CD4-positive, CD25-positive, alpha-beta regulatory T cell (primary cell): Measurements from ENCODE around the gene TM4SF5. TPM values are rescaled to one million over a fixed set of nuclear protein-coding genes. Genes with fewer than 3 reads are reported as not detected.

ENCODE experiments used
- ATAC-seq, 2 donors: fragments of 150-1000 bp; cut with Tn5 transposase; one replicate each; pipeline ENCODE4 v1.10.0; 2021; ENCODE audit warnings: low read depth in 2 of 2, moderate number of reproducible peaks in 2 of 2, moderate library complexity in 1 of 2
- DNase-seq, 3 donors: peaks; one replicate each; pipeline versions ENCODE4 v3.0.0 to v3.0.0-alpha.2; 2012 to 2022; ENCODE audit warnings: mixed read lengths in 1 of 3
- H3K27ac ChIP-seq: one replicate; pipeline ENCODE4 v1.7.0; 2013; ENCODE audit warnings: mild to moderate bottlenecking, low read length; ENCODE audit not compliant: insufficient read depth, poor library complexity, severe bottlenecking
- H3K27me3 ChIP-seq: one replicate; pipeline ENCODE4 v1.7.0; 2013; ENCODE audit warnings: low read length; ENCODE audit not compliant: control insufficient read depth, insufficient read depth
- H3K36me3 ChIP-seq: one replicate; pipeline ENCODE4 v1.7.0; 2013; ENCODE audit warnings: mild to moderate bottlenecking, low read length, moderate library complexity; ENCODE audit not compliant: control insufficient read depth, insufficient read depth
- H3K4me1 ChIP-seq: 2 replicates; pipeline ENCODE4 v1.7.0; 2013; ENCODE audit warnings: mild to moderate bottlenecking, low read length; ENCODE audit not compliant: insufficient read depth, control insufficient read depth, poor library complexity, severe bottlenecking
- H3K4me3 ChIP-seq: one replicate; pipeline ENCODE4 v1.7.0; 2013; ENCODE audit warnings: low read depth, mild to moderate bottlenecking, low read length, moderate library complexity
- H3K9me3 ChIP-seq, 2 experiments: 1 replicate in 1 of 2; 2 replicates in 1 of 2; pipeline ENCODE4 v1.7.0; 2013; ENCODE audit warnings: low read length in 2 of 2, mild to moderate bottlenecking in 1 of 2, moderate library complexity in 1 of 2; ENCODE audit not compliant: control insufficient read depth in 2 of 2
- H3K27ac Mint-ChIP-seq, 3 donors: one replicate each; pipeline ENCODE4 v1.8.0; 2020 to 2022; ENCODE audit warnings: mild to moderate bottlenecking in 3 of 3, mixed read lengths in 3 of 3, moderate library complexity in 2 of 3
- H3K27me3 Mint-ChIP-seq: one replicate; pipeline ENCODE4 v1.8.0; 2022; ENCODE audit warnings: mild to moderate bottlenecking, mixed read lengths
- H3K36me3 Mint-ChIP-seq: one replicate; pipeline ENCODE4 v1.8.0; 2020; ENCODE audit warnings: mixed read lengths
- H3K4me1 Mint-ChIP-seq, 4 donors: one replicate each; pipeline ENCODE4 v1.8.0; 2020 to 2022; ENCODE audit warnings: mixed read lengths in 4 of 4, mild to moderate bottlenecking in 1 of 4
- H3K4me3 Mint-ChIP-seq, 4 donors: one replicate each; pipeline ENCODE4 v1.8.0; 2020 to 2022; ENCODE audit warnings: mild to moderate bottlenecking in 4 of 4, mixed read lengths in 4 of 4, moderate library complexity in 3 of 4
- H3K9me3 Mint-ChIP-seq, 7 donors: one replicate each; pipeline ENCODE4 v1.8.0; 2020 to 2022; ENCODE audit warnings: mixed read lengths in 7 of 7, mild to moderate bottlenecking in 3 of 7, moderate library complexity in 2 of 7
- polyA plus RNA-seq, 4 donors: library from polyadenylated mRNA; unstranded; fragments of 300-500 nt; fragmentation: Illumina TruSeq; gene quantifications; one replicate each; pipeline ENCODE4 v1.2.3, GENCODE V29; 2021
- total RNA-seq: library from RNA; stranded (reverse); gene quantifications from one replicate; pipeline ENCODE4 v1.2.3, GENCODE V29; 2022

The TM4SF5 gene
- total and polyA plus RNA-seq, 5 donors from 2014 or later: not detected

- Histone ChIP-seq H3K9me3 (no peaks in the 10 kb centered on the region), H3K27ac (no peak overlapping the region), H3K4me3 (no peak overlapping the region), H3K4me1 (peaks cover 10% of the 10 kb centered on the region), H3K36me3 (peaks cover 16% of the 10 kb centered on the region), H3K27me3 (no peaks in the 10 kb centered on the region)
- DNase-seq: no peak
- peak overlapping the region in 1 of 3 donors; percentile 17 for H3K27ac Mint-ChIP-seq
- no peaks in the 10 kb centered on the region for H3K9me3 Mint-ChIP-seq
- ATAC-seq: no peak
- peak overlapping the region in 3 of 4 donors; percentile 1 to 66 (median 49) for H3K4me3 Mint-ChIP-seq
- peaks cover 5 to 15% (median 11%) of the 10 kb centered on the region in 4 donors for H3K4me1 Mint-ChIP-seq
- H3K27me3 Mint-ChIP-seq: no peaks in the 10 kb centered on the region
- peaks cover 8% of the 10 kb centered on the region for H3K36me3 Mint-ChIP-seq
These were observed 28.9 kb downstream of the TM4SF5 start for GRCh38 chr17:4800462-4801196.

- no peak for ATAC-seq
- no peak for DNase-seq
- Mint-ChIP-seq H3K4me1 (peaks cover 6 to 9% (median 6%) of the 10 kb centered on the region in 4 donors), H3K27me3 (no peaks in the 10 kb centered on the region), H3K9me3 (no peaks in the 10 kb centered on the region), H3K27ac (no peak within 1 kb of the TSS), H3K4me3 (peak within 1 kb of the TSS in 2 of 4 donors; percentile 32 to 51), H3K36me3 (peaks cover 5% of the 10 kb centered on the region)
- H3K4me3 ChIP-seq: no peak within 1 kb of the TSS
- H3K36me3 ChIP-seq: peaks cover 16% of the 10 kb centered on the region
- no peaks in the 10 kb centered on the region for H3K9me3 ChIP-seq
- H3K27ac ChIP-seq: no peak within 1 kb of the TSS
- no peaks in the 10 kb centered on the region for H3K27me3 ChIP-seq
- peaks cover 6% of the 10 kb centered on the region for H3K4me1 ChIP-seq
These were observed 30.5 kb downstream of the TM4SF5 start, which contains the start of gene C17orf114 for GRCh38 chr17:4802228-4802627. TSS of gene C17orf114 (minus strand) at chr17:4802328.

GRCh38 chr17:4806456-4806776, 34.7 kb downstream of the TM4SF5 start:
- peaks cover 6 to 22% (median 15%) of the 10 kb centered on the region in 4 donors for H3K4me1 Mint-ChIP-seq
- Histone ChIP-seq H3K27ac (no peak overlapping the region), H3K27me3 (no peaks in the 10 kb centered on the region), H3K9me3 (no peaks in the 10 kb centered on the region), H3K4me1 (peaks cover 14% of the 10 kb centered on the region), H3K4me3 (peak overlapping the region; percentile 74), H3K36me3 (peaks cover 4% of the 10 kb centered on the region)
- peak overlapping the region; percentile 84 to 90 (median 86) for H3K4me3 Mint-ChIP-seq
- H3K9me3 Mint-ChIP-seq: no peaks in the 10 kb centered on the region
- H3K27me3 Mint-ChIP-seq: no peaks in the 10 kb centered on the region
- H3K36me3 Mint-ChIP-seq: peaks cover 8% of the 10 kb centered on the region
- DNase-seq (peak in 2 of 3 donors; percentile 18 to 25), ATAC-seq (no peak)
- H3K27ac Mint-ChIP-seq: peak overlapping the region in 1 of 3 donors; percentile 29

- Histone ChIP-seq H3K27ac (peak within 1 kb of the TSS; percentile 72), H3K27me3 (no peaks in the 10 kb centered on the region), H3K9me3 (no peaks in the 10 kb centered on the region), H3K36me3 (peaks cover 4% of the 10 kb centered on the region), H3K4me3 (peak within 1 kb of the TSS; percentile 74), H3K4me1 (peaks cover 14% of the 10 kb centered on the region)
- Mint-ChIP-seq H3K9me3 (no peaks in the 10 kb centered on the region), H3K4me3 (peak within 1 kb of the TSS; percentile 84 to 90 (median 86)), H3K36me3 (peaks cover 8% of the 10 kb centered on the region), H3K27me3 (no peaks in the 10 kb centered on the region), H3K4me1 (peaks cover 6 to 22% (median 15%) of the 10 kb centered on the region in 4 donors), H3K27ac (peak within 1 kb of the TSS in 2 of 3 donors; percentile 4 to 29)
- DNase-seq: peak; percentile 83 to 87 (median 85)
- peak; percentile 97 to 99 for ATAC-seq
These were observed 35.3 kb downstream of the TM4SF5 start, which contains the start of gene PLD2 for GRCh38 chr17:4806777-4807604. TSS of gene PLD2 (plus strand) at chr17:4807152. CDS start at chr17:4807773, 621 bp downstream.

- DNase-seq: no peak
- peak overlapping the region; percentile 72 for H3K27ac ChIP-seq
- H3K4me3 Mint-ChIP-seq: peak overlapping the region; percentile 77 to 83 (median 80)
- H3K27me3 ChIP-seq: no peaks in the 10 kb centered on the region
- H3K9me3 Mint-ChIP-seq: no peaks in the 10 kb centered on the region
- no peak overlapping the region for H3K4me3 ChIP-seq
- no peaks in the 10 kb centered on the region for H3K9me3 ChIP-seq
- peaks cover 4% of the 10 kb centered on the region for H3K36me3 ChIP-seq
- H3K4me1 Mint-ChIP-seq: peaks cover 6 to 22% (median 15%) of the 10 kb centered on the region in 4 donors
- H3K27ac Mint-ChIP-seq: peak overlapping the region in 1 of 3 donors; percentile 4
- peaks cover 14% of the 10 kb centered on the region for H3K4me1 ChIP-seq
- no peaks in the 10 kb centered on the region for H3K27me3 Mint-ChIP-seq
- no peak for ATAC-seq
- H3K36me3 Mint-ChIP-seq: peaks cover 8% of the 10 kb centered on the region
These were observed 36.1 kb downstream of the TM4SF5 start for GRCh38 chr17:4807605-4808377.

- Mint-ChIP-seq H3K27me3 (no peaks in the 10 kb centered on the region), H3K27ac (peak overlapping the region in 1 of 3 donors; percentile 42), H3K36me3 (peaks cover 8% of the 10 kb centered on the region), H3K4me1 (peaks cover 6 to 22% (median 15%) of the 10 kb centered on the region in 4 donors), H3K4me3 (peak overlapping the region; percentile 78 to 92 (median 82)), H3K9me3 (no peaks in the 10 kb centered on the region)
- Histone ChIP-seq H3K27me3 (no peaks in the 10 kb centered on the region), H3K9me3 (no peaks in the 10 kb centered on the region), H3K36me3 (peaks cover 4% of the 10 kb centered on the region), H3K27ac (no peak overlapping the region), H3K4me3 (no peak overlapping the region), H3K4me1 (peaks cover 14% of the 10 kb centered on the region)
- ATAC-seq: no peak
- no peak for DNase-seq
These were observed 36.7 kb downstream of the TM4SF5 start for GRCh38 chr17:4808378-4808767.

- H3K9me3 Mint-ChIP-seq: no peaks in the 10 kb centered on the region
- Histone ChIP-seq H3K9me3 (no peaks in the 10 kb centered on the region), H3K4me3 (no peak overlapping the region), H3K27me3 (no peaks in the 10 kb centered on the region), H3K36me3 (peaks cover 7% of the 10 kb centered on the region), H3K27ac (no peak overlapping the region), H3K4me1 (peaks cover 14% of the 10 kb centered on the region)
- H3K27ac Mint-ChIP-seq: no peak overlapping the region
- H3K4me3 Mint-ChIP-seq: peak overlapping the region; percentile 4 to 70 (median 39)
- peaks cover 17% of the 10 kb centered on the region for H3K36me3 Mint-ChIP-seq
- DNase-seq (no peak), ATAC-seq (no peak)
- peaks cover 6 to 22% (median 15%) of the 10 kb centered on the region in 4 donors for H3K4me1 Mint-ChIP-seq
- no peaks in the 10 kb centered on the region for H3K27me3 Mint-ChIP-seq
These were observed 39.1 kb downstream of the TM4SF5 start for GRCh38 chr17:4810696-4811290.
